ENCODE measurements around the gene RPS3.
A peak's percentile ranks its signal among the peaks of the same experiment; 100 is the strongest.

Gene RPS3

DNA sequence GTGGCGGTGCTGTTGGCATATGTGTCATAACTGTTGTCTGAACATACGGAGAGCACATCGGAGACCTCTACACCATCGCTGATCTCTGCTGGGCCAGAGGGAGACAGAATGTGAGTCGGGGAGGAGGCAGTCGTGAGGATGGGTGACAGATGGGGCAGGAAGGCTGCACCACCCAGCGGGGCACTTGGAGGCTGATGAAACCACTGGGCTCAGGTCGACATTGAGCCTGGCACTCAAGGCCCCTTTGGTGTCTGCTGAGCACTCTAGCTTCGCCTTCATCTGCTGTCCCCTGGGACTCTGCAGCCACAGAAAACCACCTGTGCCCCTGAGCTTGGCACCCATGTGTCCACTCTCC is 36.2 kb downstream of the RPS3 start:
- DNase-seq = no peak

DNA sequence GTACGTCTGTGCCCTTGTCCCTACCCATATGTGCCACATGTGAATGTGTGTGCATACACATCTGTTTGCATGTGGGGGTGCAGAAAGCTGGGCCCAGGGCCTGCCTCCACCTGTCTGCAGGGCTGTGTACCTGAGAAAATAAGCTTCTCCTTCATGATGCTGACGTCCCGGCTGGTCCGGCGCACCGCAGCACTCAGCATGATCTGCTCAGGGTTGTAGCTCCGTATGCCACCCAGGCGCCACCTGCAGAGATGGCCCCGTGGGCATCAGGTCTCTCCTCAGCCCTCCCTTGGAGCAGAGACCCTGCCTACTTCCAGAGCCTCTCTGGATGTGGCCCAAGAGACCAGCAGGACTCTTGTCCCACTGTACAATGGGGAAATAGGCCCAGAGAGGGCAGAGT is 37.5 kb downstream of the RPS3 start:
- no peak for DNase-seq

DNA sequence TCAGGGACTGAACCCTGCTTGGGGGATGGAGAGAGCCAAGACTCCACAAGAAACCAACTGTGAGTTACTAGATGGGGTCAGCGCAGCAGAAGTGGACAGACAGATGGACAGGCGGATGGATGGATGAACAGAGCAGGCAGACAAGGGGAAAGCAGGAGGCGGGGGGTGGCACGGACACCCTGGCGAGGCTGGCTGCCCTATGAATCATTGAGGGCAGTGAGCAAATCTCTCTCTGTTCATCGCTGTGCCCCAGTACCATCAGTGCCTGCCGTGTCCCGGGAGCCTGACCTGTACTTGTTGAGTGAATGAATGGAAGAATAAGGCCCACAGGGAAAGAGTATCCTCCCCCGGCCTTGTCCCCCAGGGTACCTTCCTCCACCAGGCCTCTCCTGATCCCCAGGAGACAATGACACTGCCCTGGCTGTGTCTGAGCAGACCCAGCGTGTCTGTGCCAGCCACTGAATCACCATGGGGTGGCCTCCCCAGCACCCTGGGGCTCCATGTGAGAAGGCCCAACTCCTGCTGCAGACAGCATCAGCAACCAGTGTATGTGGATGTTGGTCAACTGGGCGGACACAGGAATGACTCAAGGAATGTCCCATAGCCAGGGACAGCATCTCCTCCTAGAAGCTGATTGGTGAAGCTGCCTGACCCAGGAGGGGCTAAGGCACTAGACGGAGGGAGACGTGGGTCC is 38.8 kb downstream of the RPS3 start:
- DNase-seq = no peak

DNA sequence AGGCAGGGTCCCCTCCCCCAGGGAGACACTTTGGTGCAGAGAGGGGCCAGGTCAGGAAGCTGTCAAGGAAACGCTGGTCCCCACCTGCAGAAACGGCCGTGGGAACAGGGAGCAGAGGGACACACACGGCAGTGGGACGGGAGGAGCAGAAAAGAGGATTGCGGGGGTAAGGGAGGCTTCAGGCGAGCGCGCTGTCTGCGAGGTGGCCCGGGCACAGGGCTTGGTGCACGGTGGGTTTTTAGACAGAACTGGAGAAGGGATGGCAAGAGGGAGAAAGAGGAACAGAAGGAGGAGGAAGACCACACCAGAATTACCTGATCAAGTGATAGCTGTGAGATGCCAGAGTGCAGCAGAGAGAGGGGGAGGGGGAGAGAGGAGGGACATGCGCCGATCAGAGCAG is 39.7 kb downstream of the RPS3 start:
- no peak for DNase-seq

DNA sequence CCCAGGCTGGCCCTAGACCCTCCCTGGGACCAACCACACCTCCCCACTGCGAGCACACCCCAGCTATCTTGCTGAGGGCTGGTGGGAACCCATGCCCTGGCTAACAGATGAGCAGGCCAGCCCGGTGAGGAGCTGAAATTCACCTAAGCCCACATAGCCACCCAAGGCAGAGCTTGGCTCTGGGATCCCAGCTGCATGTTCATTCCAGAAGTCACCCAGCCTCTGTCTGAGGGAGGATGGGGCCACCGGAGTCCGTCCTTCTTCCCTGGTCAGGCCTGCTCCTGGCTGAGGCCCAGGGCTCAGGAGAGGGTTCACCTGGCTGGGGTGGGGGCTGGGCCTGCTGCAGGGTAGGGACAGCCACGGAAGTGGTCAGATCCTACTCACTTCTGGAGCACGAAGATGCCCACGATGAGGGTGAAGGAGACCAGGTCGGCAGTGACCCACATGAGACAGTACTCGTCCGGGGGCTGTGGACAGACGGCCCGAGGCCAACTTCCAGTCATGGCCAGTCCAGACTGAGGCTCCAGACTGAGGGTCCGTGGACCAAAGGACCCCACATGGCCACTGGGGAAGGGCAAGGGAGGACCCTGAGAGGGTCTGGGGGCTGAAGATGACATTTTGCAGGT is 40.3 kb downstream of the RPS3 start:
- DNase-seq = no peak

DNA sequence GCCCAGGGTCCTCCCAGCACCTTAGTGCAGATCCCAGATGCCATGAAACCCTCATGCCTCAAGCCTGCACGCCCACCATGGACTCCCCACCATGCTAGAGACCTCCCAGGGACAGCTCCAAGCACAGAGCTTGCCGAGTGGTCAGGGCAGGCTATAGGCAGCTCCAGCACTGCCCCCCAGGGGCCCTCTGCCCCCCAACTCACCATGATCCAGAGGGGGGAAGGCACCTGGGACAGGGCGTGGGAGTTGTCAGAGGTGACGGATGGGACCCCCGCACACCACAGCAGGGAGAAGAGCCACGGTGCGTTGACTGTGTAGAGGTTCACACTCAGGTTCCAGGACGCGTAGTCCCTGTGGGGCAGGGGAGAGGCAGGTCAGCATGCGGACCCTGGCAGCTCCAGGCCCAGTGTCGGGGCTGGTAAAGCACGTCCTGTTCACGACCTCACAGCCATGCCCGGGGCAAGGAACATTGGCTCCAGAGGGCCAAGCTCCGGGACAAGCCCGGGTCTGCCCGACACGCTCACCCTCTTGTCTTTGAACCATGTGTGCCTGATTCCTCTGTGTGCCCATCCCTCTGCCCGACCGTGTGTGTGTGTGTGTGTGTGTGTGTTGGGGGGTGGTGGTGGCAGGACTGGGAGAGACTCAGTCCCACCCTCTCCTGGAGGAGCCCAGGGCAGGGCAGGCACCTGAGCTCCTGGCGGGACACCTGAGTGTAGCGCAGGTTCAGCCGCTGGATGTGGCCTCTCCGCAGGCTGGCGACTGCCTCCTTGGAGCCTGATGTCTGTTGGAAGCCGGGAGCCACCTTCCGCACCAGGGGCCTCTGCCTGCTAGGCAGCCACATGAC is 41.9 kb downstream of the RPS3 start:
- no peak for DNase-seq

DNA sequence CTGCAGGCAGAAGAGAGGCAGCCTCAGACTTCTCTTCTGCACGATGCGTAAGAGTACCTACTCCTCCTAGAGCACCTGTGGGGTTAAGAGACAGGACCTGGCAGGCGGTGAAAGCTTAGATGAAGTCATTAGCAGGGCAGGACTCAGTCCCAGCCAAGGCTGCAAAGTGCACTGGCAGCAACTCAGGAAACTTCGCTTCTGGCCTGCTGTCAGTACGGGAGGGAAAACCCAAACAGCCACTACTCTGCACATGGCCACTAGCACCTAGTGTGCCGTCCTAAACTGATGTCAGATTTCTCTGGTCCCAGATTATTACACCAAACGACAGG is 42.5 kb downstream of the RPS3 start:
- DNase-seq = no peak

DNA sequence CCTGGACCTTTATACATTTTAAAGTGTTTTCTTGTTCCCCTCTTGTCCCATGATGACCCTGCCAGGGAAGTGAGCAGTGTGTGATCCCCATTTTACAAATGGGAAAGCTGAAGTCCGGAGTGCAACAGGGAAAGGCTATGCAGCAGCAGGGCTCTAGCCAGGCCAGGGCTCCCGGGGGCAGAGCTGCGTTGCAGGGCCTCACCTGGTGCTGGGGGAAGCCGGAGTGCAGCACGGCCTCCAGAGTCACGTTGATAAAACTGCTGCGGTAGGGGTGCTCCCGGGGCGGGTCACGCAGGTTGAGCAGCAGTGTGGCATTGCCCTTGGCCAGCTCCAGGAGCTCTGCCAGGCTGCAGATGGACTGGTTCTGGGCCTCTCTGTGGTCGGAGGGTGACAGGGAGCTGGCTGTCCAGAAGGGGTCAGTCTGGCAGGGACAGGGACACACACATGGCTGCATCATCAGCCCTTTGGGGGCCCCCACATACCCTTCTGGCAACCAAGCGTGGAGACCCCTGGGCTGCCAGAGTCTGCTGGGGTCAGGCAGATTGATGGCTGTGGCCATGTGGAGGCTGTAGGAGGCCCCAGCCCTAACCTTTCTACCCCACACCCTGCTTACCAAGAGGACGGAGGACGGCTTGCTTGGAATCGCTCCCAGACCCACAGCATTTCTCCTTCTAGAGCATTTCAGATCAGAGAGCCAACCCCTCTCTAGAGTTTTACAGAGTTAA is 43.0 kb downstream of the RPS3 start:
- DNase-seq = no peak

DNA sequence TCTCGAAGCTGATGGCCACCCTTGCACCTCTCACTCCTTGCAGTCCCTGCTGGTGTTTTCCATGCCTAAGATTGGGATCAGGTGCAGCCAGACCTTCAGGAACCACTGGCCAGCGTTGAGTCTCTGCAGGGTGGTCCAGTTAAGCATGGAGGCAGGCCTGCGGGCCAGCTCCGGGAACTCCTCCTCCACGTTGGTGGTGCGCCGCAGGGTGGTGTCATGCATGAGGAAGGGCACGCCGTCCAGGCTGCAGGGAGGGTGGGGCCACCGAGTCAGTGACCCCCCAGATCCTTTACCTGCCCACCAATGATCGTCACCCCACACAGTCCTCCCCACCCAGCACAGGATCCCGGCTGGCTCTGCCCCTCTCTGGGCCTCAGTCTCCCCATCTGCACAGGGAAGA is 43.7 kb downstream of the RPS3 start:
- DNase-seq = no peak

DNA sequence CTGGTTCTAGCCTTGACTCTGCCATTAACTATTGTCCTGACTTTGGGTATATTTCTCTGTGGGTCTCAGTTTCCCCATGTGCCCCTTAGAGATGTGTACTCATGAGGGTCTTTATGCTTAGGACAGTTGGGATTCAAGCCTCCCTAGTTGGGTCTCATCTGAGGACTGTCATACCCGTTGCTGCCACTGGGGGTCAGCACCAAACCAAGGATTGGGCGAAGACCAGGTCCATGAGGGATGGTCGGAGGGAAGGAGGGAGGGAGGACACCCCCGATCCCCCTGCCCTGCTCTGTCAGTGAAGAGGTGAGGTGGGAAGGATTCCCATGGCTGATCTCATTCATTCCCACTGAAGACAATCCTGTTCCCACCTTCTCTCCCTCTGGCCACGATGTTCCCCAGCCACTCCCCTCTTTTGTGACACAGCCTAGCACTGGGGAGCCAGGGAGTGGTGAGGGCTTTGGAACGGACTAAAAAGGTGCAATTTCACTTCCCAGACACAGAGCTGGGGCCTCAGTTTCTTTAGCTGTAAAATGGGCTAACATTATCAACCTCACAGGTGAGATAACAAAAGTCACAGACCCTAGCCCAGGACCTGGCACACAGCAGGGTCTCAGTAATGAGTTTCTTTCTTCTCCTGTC is 46.1 kb downstream of the RPS3 start:
- peak; percentile 93 for DNase-seq

DNA sequence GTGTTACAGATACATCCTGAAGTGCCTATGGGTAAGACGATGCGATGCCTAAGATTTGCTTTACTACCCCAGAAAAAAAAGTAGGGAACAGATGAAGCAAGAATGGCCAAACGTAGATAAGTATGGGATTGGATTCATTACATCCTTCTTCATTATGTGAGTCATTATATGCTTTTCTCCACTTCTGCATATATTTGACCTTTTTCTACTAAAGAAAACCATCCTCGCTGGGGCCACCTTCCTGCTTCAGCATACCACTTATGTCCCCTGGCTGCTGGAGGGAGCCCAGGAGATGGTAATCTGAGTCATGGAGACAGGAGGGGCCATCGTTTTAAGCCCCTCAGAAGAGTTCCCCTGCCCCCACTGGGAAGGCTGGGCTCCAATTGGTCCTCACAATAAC is 48.1 kb downstream of the RPS3 start:
- DNase-seq = no peak

DNA sequence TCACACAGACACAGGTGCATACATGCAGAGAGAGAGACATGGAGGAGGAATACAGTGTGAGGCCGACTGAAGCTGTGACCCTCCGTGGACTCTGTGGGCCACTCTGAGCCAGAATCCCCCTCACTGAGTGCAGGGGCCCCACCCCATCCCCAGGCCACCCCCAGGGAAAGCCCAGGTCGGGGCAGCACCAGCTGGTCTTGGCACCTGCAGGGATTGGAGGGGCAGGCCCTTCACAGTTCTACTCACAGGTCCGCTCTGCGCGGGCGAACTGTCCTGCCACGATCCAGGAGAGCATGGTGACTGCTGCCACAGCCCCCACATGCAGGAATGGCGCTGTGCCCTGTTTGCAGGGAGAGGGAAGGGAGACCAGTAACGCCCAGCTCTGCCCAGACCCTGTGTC is 50.0 kb downstream of the RPS3 start:
- no peak for DNase-seq

DNA sequence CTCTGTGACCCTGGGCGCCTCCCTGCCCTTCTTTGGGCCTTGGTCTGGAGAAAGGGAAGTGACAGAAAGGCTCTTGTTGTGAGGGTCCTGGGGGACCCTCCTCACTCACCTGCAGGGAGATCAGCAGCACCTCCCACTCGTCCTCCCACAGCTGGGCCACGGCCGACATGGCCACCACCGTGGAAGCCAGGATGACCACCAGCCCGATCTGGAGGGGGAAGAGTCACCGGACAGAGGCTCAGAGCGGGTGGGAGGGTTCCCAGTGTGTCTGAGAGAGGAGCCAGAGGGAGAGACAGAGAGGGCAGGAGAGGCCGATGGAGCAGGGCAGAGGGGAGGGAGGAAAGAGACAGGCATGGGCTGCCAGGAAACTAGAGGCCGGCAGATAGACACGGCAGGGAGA is 50.5 kb downstream of the RPS3 start:
- no peak for DNase-seq

DNA sequence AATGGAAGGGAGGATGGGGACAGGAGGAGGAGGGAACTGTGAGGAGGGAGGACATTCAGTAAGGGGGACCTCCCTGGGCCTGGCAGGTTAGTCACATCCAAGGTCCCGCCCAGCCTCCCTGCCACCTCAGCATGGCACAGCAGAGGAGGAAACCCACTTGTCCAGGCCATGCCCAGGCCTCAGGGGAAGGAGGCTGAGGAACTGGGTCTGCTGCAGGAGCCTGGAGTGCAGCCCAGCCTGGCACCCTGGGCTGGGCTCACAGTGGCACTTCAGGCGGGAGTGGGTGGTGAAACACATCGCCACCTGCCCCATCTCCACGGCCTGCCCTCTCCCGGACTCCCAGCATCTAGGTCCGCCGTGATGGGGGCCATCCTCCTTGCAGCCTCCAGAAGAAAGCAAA is 50.9 kb downstream of the RPS3 start:
- no peak for DNase-seq

DNA sequence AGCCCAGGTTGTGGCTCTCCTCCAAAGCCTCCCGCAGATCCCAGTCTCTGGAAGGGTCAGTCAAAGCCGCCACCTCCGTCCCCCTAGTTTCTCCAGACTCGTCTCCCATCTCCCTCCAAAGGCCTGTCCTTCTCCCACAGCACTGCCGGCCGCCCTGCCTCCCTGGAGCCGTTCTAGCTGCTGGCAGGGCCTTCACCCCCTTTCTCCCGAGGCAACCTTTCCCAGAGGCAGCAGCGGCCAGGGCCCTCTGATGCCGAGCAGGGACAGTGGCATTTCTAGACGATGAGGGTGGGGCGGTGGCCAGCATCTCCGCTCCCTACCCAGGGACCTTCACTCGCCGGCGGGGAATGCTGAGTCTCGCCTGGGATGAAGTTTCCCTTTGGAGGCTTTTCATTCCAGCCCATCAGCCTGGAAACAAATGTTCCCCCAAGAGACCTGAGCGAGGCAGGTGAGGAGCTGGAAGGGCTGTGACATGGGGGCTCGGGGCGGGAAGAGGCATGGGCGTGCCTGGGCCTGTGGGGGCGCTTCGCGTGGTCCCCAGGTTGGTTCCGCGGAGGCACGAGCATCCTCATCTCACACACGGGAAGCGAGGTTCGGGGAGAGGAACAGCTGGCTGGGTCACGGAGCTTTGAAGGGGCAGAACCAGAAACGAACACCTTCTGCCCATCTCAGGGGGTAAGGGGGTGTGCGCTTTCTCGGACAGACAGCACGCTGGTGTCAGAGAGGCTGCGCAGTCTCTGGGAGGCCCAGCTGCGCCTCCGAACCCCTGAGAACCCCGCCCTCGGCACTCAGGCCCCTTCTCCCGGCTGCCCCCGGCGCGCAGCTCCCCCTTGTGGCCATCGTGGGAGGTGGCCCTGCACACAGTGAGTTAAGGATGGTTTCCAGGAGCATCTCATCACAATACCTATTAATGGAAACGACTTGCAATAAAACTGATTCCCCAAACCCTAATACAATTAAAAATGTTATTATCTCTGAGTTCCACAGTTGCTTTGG is 51.8 kb downstream of the RPS3 start:
- peak; percentile 33 for DNase-seq

DNA sequence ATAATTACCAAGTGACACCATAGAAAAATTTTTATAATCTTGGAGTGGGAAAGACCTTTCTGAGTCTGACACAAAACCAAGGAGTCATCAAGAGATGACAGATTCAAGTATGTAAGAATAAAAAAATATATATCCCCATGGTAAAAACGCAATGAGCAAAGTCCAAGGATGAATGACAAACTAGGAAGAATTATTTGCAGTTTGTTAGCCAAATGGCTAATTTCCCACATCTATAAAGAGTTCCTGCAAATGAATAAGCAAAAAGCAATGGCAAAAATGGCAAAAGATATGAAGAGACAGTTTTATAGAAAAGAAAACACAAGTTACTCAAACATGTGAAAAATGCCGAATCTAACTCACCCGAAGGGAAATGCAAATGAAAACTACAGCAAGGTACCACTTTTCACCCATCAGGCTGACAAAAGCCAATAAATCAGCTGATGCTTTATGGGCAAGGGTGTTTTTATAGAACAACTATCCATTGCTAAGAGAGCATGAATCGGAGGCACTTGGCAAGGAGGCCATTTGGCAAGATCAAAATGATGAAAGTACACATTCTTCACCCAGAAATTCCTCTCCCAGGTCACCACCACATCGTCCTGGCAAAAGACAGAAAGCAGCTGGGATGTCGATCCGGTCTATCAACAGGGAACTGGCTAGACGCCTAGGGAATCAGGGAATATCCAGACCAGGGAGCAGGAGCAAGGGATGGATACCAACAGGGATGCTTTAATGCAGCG is 54.8 kb downstream of the RPS3 start:
- no peak for DNase-seq

DNA sequence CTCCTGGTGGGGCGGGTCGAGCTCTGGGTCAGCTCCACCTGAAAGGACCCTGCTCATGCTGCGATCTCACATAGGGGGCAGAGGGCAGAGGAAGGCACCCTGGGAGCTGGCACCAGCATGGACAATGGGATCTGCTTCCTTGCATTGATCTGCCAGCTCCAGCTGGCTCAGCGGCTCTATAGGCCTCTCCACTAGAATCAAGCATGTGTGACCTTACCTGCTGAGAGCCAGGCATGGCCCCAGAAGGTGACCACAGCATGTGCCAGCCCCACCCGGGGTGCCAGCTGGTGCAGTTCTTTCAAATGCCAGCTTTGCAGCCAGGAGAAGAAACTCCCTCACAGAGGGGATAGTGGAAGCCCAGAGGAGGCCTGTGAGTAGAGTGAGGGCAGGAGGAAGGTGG is 55.7 kb downstream of the RPS3 start:
- DNase-seq = no peak
